HG03565 (cell line): ENCODE results near the gene CNRIP1.
A peak's percentile ranks its signal among the peaks of the same experiment; 100 is the strongest.
"Not testable (repeated sequence)": the region's sequence is repeated elsewhere in the genome, so short reads cannot be mapped to it uniquely, and the experiment has no call there.

ENCODE experiments used
- ATAC-seq: cut with Tn5 transposase; IDR thresholded peaks from one replicate; pipeline ENCODE4 v1.9.1; 2021; ENCODE audit warnings: mild to moderate bottlenecking, moderate library complexity; ENCODE audit not compliant: unreplicated experiment

The CNRIP1 gene

GRCh38 chr2:68319398-68320117 lies at the start of gene CNRIP1:
Gene CNRIP1 (minus strand): TSS chr2:68319949. CDS start chr2:68319400, 549 bp downstream.
- ATAC-seq: no peak

- no peak for ATAC-seq
These were observed 49.6 kb upstream of the CNRIP1 start for GRCh38 chr2:68369337-68369734.

GRCh38 chr2:68368654-68369336 lies 49.0 kb upstream of the CNRIP1 start:
- ATAC-seq: no peak

GRCh38 chr2:68367953-68368653 lies 48.4 kb upstream of the CNRIP1 start:
- ATAC-seq: no peak

- peak; percentile 33 for ATAC-seq
These were observed 46.4 kb upstream of the CNRIP1 start for GRCh38 chr2:68366083-68366560.

- peak; percentile 35 for ATAC-seq
These were observed 45.3 kb upstream of the CNRIP1 start, which contains the start of gene PLEK for GRCh38 chr2:68365087-68365486. Gene PLEK (plus strand): TSS chr2:68365282. CDS start chr2:68365352, 70 bp downstream.

GRCh38 chr2:68363721-68364120 lies 44.0 kb upstream of the CNRIP1 start:
- ATAC-seq: no peak

- ATAC-seq: no peak
These were observed 43.0 kb upstream of the CNRIP1 start for GRCh38 chr2:68362749-68363148.

- ATAC-seq: peak; percentile 34
These were observed 42.3 kb upstream of the CNRIP1 start for GRCh38 chr2:68362069-68362468.

GRCh38 chr2:68359889-68360288 lies 40.1 kb upstream of the CNRIP1 start:
- no peak for ATAC-seq

GRCh38 chr2:68357605-68358337 lies 38.0 kb upstream of the CNRIP1 start:
- peak; percentile 58 for ATAC-seq

- ATAC-seq: no peak
These were observed 37.0 kb upstream of the CNRIP1 start for GRCh38 chr2:68356599-68357239.

- no peak for ATAC-seq
These were observed 33.1 kb upstream of the CNRIP1 start for GRCh38 chr2:68352651-68353391.

GRCh38 chr2:68351997-68352396 lies 32.2 kb upstream of the CNRIP1 start:
- no peak for ATAC-seq

GRCh38 chr2:68349091-68349490 lies 29.3 kb upstream of the CNRIP1 start:
- not testable (repeated sequence) for ATAC-seq

GRCh38 chr2:68345129-68345875 lies 25.6 kb upstream of the CNRIP1 start:
- ATAC-seq: no peak

GRCh38 chr2:68344031-68344430 lies 24.3 kb upstream of the CNRIP1 start:
- ATAC-seq: no peak

- ATAC-seq: no peak
These were observed 22.7 kb upstream of the CNRIP1 start for GRCh38 chr2:68342470-68342869.

- ATAC-seq: no peak
These were observed 21.8 kb upstream of the CNRIP1 start for GRCh38 chr2:68341583-68341982.
